ENCODE measurements around the gene LCN2.
"Not testable (repeated sequence)": the region's sequence is repeated elsewhere in the genome, so short reads cannot be mapped to it uniquely, and the experiment has no call there.

Gene LCN2

GRCh38 chr9:128106940-128107467 lies 42.2 kb upstream of the LCN2 start:
- Histone ChIP-seq H3K9ac (ENCODE audit: low read depth, low read length) (no peak overlapping the region), H3K4me1 (ENCODE audit: control insufficient read depth, insufficient read depth, low read length) (no peaks in the 10 kb centered on the region), H3K4me3 (ENCODE audit: low read depth, low read length) (no peak overlapping the region), H3K27me3 (ENCODE audit: control insufficient read depth, insufficient read depth, low read length) (no peaks in the 10 kb centered on the region), H3K9me3 (ENCODE audit: control insufficient read depth, insufficient read depth, low read length) (no peaks in the 10 kb centered on the region), H3K36me3 (ENCODE audit: control insufficient read depth, insufficient read depth, low read length) (peaks cover 51% of the 10 kb centered on the region)

- no peak overlapping the region for H3K9ac ChIP-seq (ENCODE audit: low read depth, low read length)
- H3K9me3 ChIP-seq (ENCODE audit: control insufficient read depth, insufficient read depth, low read length), result no peaks in the 10 kb centered on the region
- H3K4me1 ChIP-seq (ENCODE audit: control insufficient read depth, insufficient read depth, low read length), result no peaks in the 10 kb centered on the region
- H3K27me3 ChIP-seq (ENCODE audit: control insufficient read depth, insufficient read depth, low read length), result no peaks in the 10 kb centered on the region
- no peak overlapping the region for H3K4me3 ChIP-seq (ENCODE audit: low read depth, low read length)
- H3K36me3 ChIP-seq (ENCODE audit: control insufficient read depth, insufficient read depth, low read length), result peaks cover 44% of the 10 kb centered on the region
Measured at GRCh38 chr9:128107468-128108268, 41.6 kb upstream of the LCN2 start.

- Histone ChIP-seq H3K9me3 (ENCODE audit: control insufficient read depth, insufficient read depth, low read length) (no peaks in the 10 kb centered on the region), H3K4me1 (ENCODE audit: control insufficient read depth, insufficient read depth, low read length) (no peaks in the 10 kb centered on the region), H3K4me3 (ENCODE audit: low read depth, low read length) (no peak overlapping the region), H3K27me3 (ENCODE audit: control insufficient read depth, insufficient read depth, low read length) (no peaks in the 10 kb centered on the region), H3K9ac (ENCODE audit: low read depth, low read length) (no peak overlapping the region), H3K36me3 (ENCODE audit: control insufficient read depth, insufficient read depth, low read length) (peaks cover 38% of the 10 kb centered on the region)
Measured at GRCh38 chr9:128108269-128109049, 40.8 kb upstream of the LCN2 start.

- Histone ChIP-seq H3K4me3 (ENCODE audit: low read depth, low read length) (no peak overlapping the region), H3K9ac (ENCODE audit: low read depth, low read length) (no peak overlapping the region), H3K36me3 (ENCODE audit: control insufficient read depth, insufficient read depth, low read length) (peaks cover 33% of the 10 kb centered on the region)
Measured at GRCh38 chr9:128109050-128109709, 40.1 kb upstream of the LCN2 start.

GRCh38 chr9:128111726-128112125 lies 37.5 kb upstream of the LCN2 start:
- H3K4me3 ChIP-seq (ENCODE audit: low read depth, low read length); H3K4me1 ChIP-seq (ENCODE audit: control insufficient read depth, insufficient read depth, low read length); H3K27me3 ChIP-seq (ENCODE audit: control insufficient read depth, insufficient read depth, low read length); H3K9me3 ChIP-seq (ENCODE audit: control insufficient read depth, insufficient read depth, low read length); H3K9ac ChIP-seq (ENCODE audit: low read depth, low read length): not testable (repeated sequence)
- peaks cover 20% of the 10 kb centered on the region for H3K36me3 ChIP-seq (ENCODE audit: control insufficient read depth, insufficient read depth, low read length)

More at GRCh38 chr9:128109050-128109709, 40.1 kb upstream of the LCN2 start:
- H3K27me3 ChIP-seq (ENCODE audit: control insufficient read depth, insufficient read depth, low read length), result no peaks in the 10 kb centered on the region
- H3K4me1 ChIP-seq (ENCODE audit: control insufficient read depth, insufficient read depth, low read length), result no peaks in the 10 kb centered on the region
- H3K9me3 ChIP-seq (ENCODE audit: control insufficient read depth, insufficient read depth, low read length), result no peaks in the 10 kb centered on the region

GRCh38 chr9:128113526-128114325 lies 35.5 kb upstream of the LCN2 start:
- H3K27me3 ChIP-seq (ENCODE audit: control insufficient read depth, insufficient read depth, low read length), result no peaks in the 10 kb centered on the region
- H3K36me3 ChIP-seq (ENCODE audit: control insufficient read depth, insufficient read depth, low read length), result peaks cover 6% of the 10 kb centered on the region
- peaks cover 2% of the 10 kb centered on the region for H3K4me1 ChIP-seq (ENCODE audit: control insufficient read depth, insufficient read depth, low read length)
- no peak overlapping the region for H3K4me3 ChIP-seq (ENCODE audit: low read depth, low read length)
- no peak overlapping the region for H3K9ac ChIP-seq (ENCODE audit: low read depth, low read length)
- H3K9me3 ChIP-seq (ENCODE audit: control insufficient read depth, insufficient read depth, low read length), result no peaks in the 10 kb centered on the region

- Histone ChIP-seq H3K4me3 (ENCODE audit: low read depth, low read length) (no peak overlapping the region), H3K27me3 (ENCODE audit: control insufficient read depth, insufficient read depth, low read length) (no peaks in the 10 kb centered on the region), H3K36me3 (ENCODE audit: control insufficient read depth, insufficient read depth, low read length) (peaks cover 6% of the 10 kb centered on the region), H3K4me1 (ENCODE audit: control insufficient read depth, insufficient read depth, low read length) (peaks cover 2% of the 10 kb centered on the region), H3K9ac (ENCODE audit: low read depth, low read length) (no peak overlapping the region), H3K9me3 (ENCODE audit: control insufficient read depth, insufficient read depth, low read length) (no peaks in the 10 kb centered on the region)
Measured at GRCh38 chr9:128114326-128115186, 34.7 kb upstream of the LCN2 start.

- Histone ChIP-seq H3K36me3 (ENCODE audit: control insufficient read depth, insufficient read depth, low read length) (peaks cover 10% of the 10 kb centered on the region), H3K9me3 (ENCODE audit: control insufficient read depth, insufficient read depth, low read length) (no peaks in the 10 kb centered on the region), H3K4me1 (ENCODE audit: control insufficient read depth, insufficient read depth, low read length) (peaks cover 2% of the 10 kb centered on the region), H3K4me3 (ENCODE audit: low read depth, low read length) (no peak overlapping the region), H3K27me3 (ENCODE audit: control insufficient read depth, insufficient read depth, low read length) (no peaks in the 10 kb centered on the region), H3K9ac (ENCODE audit: low read depth, low read length) (no peak overlapping the region)
Measured at GRCh38 chr9:128115187-128116103, 33.8 kb upstream of the LCN2 start.

- no peak overlapping the region for H3K9ac ChIP-seq (ENCODE audit: low read depth, low read length)
- H3K4me3 ChIP-seq (ENCODE audit: low read depth, low read length), result no peak overlapping the region
- H3K4me1 ChIP-seq (ENCODE audit: control insufficient read depth, insufficient read depth, low read length), result peaks cover 2% of the 10 kb centered on the region
- no peaks in the 10 kb centered on the region for H3K9me3 ChIP-seq (ENCODE audit: control insufficient read depth, insufficient read depth, low read length)
- H3K27me3 ChIP-seq (ENCODE audit: control insufficient read depth, insufficient read depth, low read length), result no peaks in the 10 kb centered on the region
- H3K36me3 ChIP-seq (ENCODE audit: control insufficient read depth, insufficient read depth, low read length), result peaks cover 18% of the 10 kb centered on the region
Measured at GRCh38 chr9:128116104-128117083, 32.9 kb upstream of the LCN2 start.
